Peyer's patch (tissue), 4 donors: ENCODE results near the gene KCTD11. TPM values are rescaled to one million over a fixed set of nuclear protein-coding genes. Genes with fewer than 3 reads are reported as not detected.
"Not testable (repeated sequence)": the region's sequence is repeated elsewhere in the genome, so short reads cannot be mapped to it uniquely, and the experiment has no call there.

ENCODE experiments used
- DNase-seq, 3 donors: peaks; one replicate each; pipeline ENCODE4 v3.0.0-alpha.2; 2017 to 2019
- H3K27ac ChIP-seq, 4 donors: fragments of 200-600 bp; sonication (generic); one replicate each; pipeline ENCODE4 v1.5.1; 2016 to 2019
- H3K27me3 ChIP-seq, 2 donors: fragments of 200-600 bp; sonication (generic); one replicate each; pipeline ENCODE4 v1.5.1; 2019
- H3K36me3 ChIP-seq, 3 donors: fragments of 200-600 bp; sonication (generic); one replicate each; pipeline ENCODE4 v1.5.1; 2016 to 2019
- H3K4me1 ChIP-seq, 4 donors: fragments of 200-600 bp; sonication (generic); one replicate each; pipeline ENCODE4 v1.5.1; 2016 to 2019
- H3K4me3 ChIP-seq, 4 donors: fragments of 200-600 bp; sonication (generic); 1 replicate in 3 of 4; 2 replicates in 1 of 4; pipeline ENCODE4 v1.5.1; 2016 to 2019; ENCODE audit warnings: mild to moderate bottlenecking in 1 of 4
- H3K9me3 ChIP-seq, 4 donors: fragments of 200-600 bp; sonication (generic); one replicate each; pipeline ENCODE4 v1.5.1; 2016 to 2019; ENCODE audit warnings: mild to moderate bottlenecking in 1 of 4
- CTCF ChIP-seq, 6 experiments: fragments of 450-650 bp in 4 of 6; fragments of 200-600 bp in 2 of 6; sonication (generic) in 1 of 6; IDR thresholded peaks; one replicate each; pipeline ENCODE4 v1.5.1; 2017 to 2019; ENCODE audit warnings: antibody characterized with exemption in 6 of 6, mild to moderate bottlenecking in 3 of 6, moderate library complexity in 1 of 6
- POLR2A ChIP-seq, 2 donors: fragments of 450-650 bp; IDR thresholded peaks; one replicate each; pipeline ENCODE4 v1.5.1; 2017; ENCODE audit warnings: antibody characterized with exemption in 2 of 2, mild to moderate bottlenecking in 2 of 2, moderate library complexity in 2 of 2
- total RNA-seq, 4 donors: library from RNA; depleted of rRNA; stranded (reverse); fragments of >200 nt; gene quantifications; one replicate each; pipeline ENCODE4 v1.1.0, GENCODE V29; 2016

KCTD11 gene
- total RNA-seq, 4 donors from 2014 or later: 2.5 to 8.9 (median 7.1) TPM

DNA sequence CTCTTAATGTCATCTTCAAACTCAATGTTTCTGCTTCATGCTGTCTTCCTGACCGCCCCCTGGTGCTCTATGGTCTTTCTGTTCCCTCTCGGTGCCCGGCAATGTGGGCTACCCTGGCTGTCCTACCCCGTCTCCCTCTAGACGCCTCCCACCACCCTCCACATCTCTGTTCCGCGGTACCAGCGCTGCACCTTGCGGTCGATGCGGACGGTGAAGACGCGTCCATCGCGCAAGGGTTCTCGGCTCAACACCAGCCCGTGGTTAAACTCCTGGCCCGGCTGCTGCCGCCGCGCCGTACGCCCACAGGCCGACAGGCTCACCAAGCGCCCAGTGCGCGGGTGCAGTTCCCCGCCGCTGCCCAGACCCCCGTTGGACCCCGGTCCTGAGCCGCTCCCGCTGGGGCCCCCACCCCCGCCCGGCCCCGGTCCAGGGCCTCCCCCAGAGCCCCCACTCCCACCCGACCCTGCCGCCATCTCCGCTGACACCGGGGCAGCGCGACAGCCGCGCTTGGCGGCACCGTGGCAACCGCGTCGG lies 23.1 kb upstream of the KCTD11 start, which contains the start of gene NEURL4:
TSS of gene NEURL4 (minus strand) at position 496 of the 534 bp plus-strand sequence. CDS start at position 473, 23 bp downstream.
- H3K27me3 ChIP-seq: no peaks in the 10 kb centered on the region
- H3K9me3 ChIP-seq: no peaks in the 10 kb centered on the region
- H3K4me1 ChIP-seq: peaks cover 0 to 18% (median 11%) of the 10 kb centered on the region in 4 donors
- H3K27ac ChIP-seq: peak within 1 kb of the TSS; percentile 84 to 94 (median 90)
- TF ChIP-seq POLR2A (IDR thresholded peaks at IDR 0.05) (no peak), CTCF (IDR thresholded peaks at IDR 0.05) (no peak)
- H3K36me3 ChIP-seq: peaks cover 0 to 17% (median 0%) of the 10 kb centered on the region in 3 donors
- peak in 1 of 3 donors; percentile 62 for DNase-seq
- peak within 1 kb of the TSS; percentile 69 to 94 (median 87) for H3K4me3 ChIP-seq

GRCh38 chr17:7329374-7329996 lies 22.5 kb upstream of the KCTD11 start:
- Histone ChIP-seq H3K9me3 (no peaks in the 10 kb centered on the region), H3K4me3 (peak overlapping the region; percentile 69 to 94 (median 87)), H3K27me3 (no peaks in the 10 kb centered on the region), H3K4me1 (peaks cover 0 to 18% (median 11%) of the 10 kb centered on the region in 4 donors), H3K36me3 (peaks cover 0 to 11% (median 0%) of the 10 kb centered on the region in 3 donors), H3K27ac (peak overlapping the region; percentile 84 to 94 (median 90))
- TF ChIP-seq POLR2A (IDR thresholded peaks at IDR 0.05) (peak; percentile 56 to 61), CTCF (IDR thresholded peaks at IDR 0.05) (peak in 1 of 6 experiments; percentile 17)
- DNase-seq: peak; percentile 97 to 99 (median 99)

DNA sequence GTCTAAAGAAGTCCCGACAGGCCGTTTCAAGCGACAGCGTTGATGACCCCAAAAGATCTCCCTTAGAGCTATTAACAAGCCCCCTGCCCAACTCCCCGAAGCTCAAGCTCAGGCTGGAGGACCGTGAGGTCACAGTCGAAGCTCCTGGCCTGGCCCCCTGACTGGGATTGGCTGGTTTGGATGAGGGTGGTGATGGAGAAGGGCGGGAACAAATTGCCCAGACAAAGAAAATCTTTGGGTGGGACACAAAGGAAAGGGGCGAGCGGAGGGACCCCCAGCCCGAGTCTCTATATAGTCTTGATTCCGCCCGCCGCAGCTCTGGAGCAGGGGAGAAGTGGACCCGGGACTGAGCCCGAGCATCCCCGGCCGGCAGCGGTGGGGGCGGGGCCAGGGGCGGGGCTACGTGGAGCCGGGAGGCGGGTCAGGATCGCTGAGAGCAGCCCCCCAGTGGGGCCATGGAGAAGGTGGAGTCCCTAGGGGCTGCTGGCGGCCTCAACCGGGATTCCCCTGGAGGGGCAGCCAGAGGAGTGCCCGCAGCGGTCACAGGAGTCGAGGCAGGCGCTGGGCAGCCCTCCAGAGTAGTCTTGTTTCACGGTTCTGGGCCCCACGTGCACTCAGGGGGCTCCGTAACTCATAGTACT lies 21.8 kb upstream of the KCTD11 start:
- TF ChIP-seq POLR2A (IDR thresholded peaks at IDR 0.05) (no peak), CTCF (IDR thresholded peaks at IDR 0.05) (no peak)

GRCh38 chr17:7330638-7331015 lies 21.3 kb upstream of the KCTD11 start:
- Histone ChIP-seq H3K36me3 (no peaks in the 10 kb centered on the region), H3K4me1 (peaks cover 0 to 23% (median 15%) of the 10 kb centered on the region in 4 donors), H3K27ac (peak overlapping the region; percentile 84 to 94 (median 90)), H3K4me3 (peak overlapping the region; percentile 69 to 94 (median 87)), H3K9me3 (no peaks in the 10 kb centered on the region), H3K27me3 (no peaks in the 10 kb centered on the region)
- TF ChIP-seq POLR2A (IDR thresholded peaks at IDR 0.05): no peak
- no peak for TF ChIP-seq CTCF (IDR thresholded peaks at IDR 0.05)
- DNase-seq: no peak

More for the DNA sequence above, 21.8 kb upstream of the KCTD11 start:
- no peaks in the 10 kb centered on the region for H3K27me3 ChIP-seq
- peak overlapping the region; percentile 84 to 94 (median 90) for H3K27ac ChIP-seq
- H3K36me3 ChIP-seq: peaks cover 0 to 5% (median 0%) of the 10 kb centered on the region in 3 donors
- peak; percentile 80 to 89 (median 80) for DNase-seq
- H3K4me1 ChIP-seq: peaks cover 0 to 18% (median 12%) of the 10 kb centered on the region in 4 donors
- no peaks in the 10 kb centered on the region for H3K9me3 ChIP-seq
- peak overlapping the region; percentile 69 to 94 (median 87) for H3K4me3 ChIP-seq

DNA sequence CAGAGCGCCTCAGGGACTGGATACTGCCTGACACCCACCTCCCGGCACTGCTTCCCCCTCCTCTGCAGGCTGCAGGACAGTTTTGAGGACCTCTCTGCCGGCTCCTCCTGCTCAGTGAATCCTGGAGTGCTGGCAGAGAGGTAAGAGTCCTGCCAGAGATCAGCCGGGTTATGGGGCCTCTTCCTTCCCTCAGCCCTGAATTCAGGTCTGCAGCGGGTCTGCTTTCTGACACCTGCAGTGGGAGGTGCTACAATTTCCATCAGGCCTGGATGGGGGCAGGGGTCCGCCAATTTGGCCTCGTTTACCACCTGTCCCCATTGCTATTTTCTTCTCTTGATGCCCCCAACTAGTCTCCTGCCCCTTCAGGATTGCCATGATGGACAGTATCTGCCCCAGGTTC lies 19.9 kb upstream of the KCTD11 start:
- no peak for DNase-seq
- TF ChIP-seq POLR2A (IDR thresholded peaks at IDR 0.05): no peak
- no peak for TF ChIP-seq CTCF (IDR thresholded peaks at IDR 0.05)
- no peaks in the 10 kb centered on the region for H3K27me3 ChIP-seq
- H3K27ac ChIP-seq: peak overlapping the region in 2 of 4 donors; percentile 29 to 59
- no peak overlapping the region for H3K4me3 ChIP-seq
- H3K9me3 ChIP-seq: no peaks in the 10 kb centered on the region
- peaks cover 0 to 26% (median 17%) of the 10 kb centered on the region in 4 donors for H3K4me1 ChIP-seq
- H3K36me3 ChIP-seq: no peaks in the 10 kb centered on the region

- H3K4me3 ChIP-seq, H3K36me3 ChIP-seq, H3K9me3 ChIP-seq, H3K27me3 ChIP-seq: not testable (repeated sequence)
- Histone ChIP-seq H3K4me1 (peaks cover 0 to 29% (median 17%) of the 10 kb centered on the region in 4 donors), H3K27ac (peak overlapping the region in 3 of 4 donors; percentile 18 to 59 (median 29))
- peak in 2 of 3 donors; percentile 69 to 71 for DNase-seq
Measured at GRCh38 chr17:7332600-7333069, 19.3 kb upstream of the KCTD11 start.
